ENCODE data around the gene MLX. TPM values are rescaled to one million over a fixed set of nuclear protein-coding genes. Genes with fewer than 3 reads are reported as not detected.
A peak's percentile ranks its signal among the peaks of the same experiment; 100 is the strongest.

The MLX gene
- total and polyA plus RNA-seq, 2 of the 8 experiments (the other 6 are each of a cell fraction or from before 2014, with no cell fraction given): 27.0 to 27.5 TPM

DNA sequence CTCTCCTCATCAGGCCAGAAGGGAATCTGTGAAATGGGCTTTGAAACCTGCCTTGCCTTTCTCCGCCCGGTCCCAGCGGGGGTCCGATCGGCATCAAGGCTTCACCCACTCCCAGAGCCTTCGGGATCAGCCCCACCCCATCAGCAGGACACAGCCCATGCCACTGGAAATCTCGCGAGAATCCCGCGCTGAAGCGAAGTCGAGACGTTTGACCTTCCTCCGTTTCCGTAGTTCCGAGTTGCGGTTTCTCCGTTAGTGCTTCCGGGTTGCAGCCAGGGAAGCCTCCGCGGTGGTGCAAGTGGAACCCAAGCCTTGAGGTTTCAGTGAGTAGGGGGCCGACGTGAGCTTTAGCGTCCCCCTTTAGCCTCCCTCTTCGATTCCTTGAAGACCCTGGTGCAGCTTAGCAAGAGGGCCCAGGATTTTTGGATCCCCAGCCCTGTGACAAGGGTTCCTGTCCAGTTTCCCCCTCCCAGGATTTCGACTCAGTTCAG lies 5.0 kb upstream of the MLX start, which contains the start of gene COASY (continued):
- TF ChIP-seq NRF1 (IDR thresholded peaks at IDR 0.05; ENCODE audit: low read depth, low read length): no peak
- peak; percentile 73; the same call in 1 of the 2 replicates for TF ChIP-seq RBBP5 (IDR thresholded peaks at IDR 0.05; ENCODE audit: borderline replicate concordance, low read depth, low read length)
- TF ChIP-seq ATF2 (IDR thresholded peaks at IDR 0.05; ENCODE audit: low read length): peak; percentile 96; the same call in 1 of the 2 replicates
- peak; percentile 63; the same call in 1 of the 2 replicates for TF ChIP-seq PHF8 (conservative IDR thresholded peaks at IDR 0.05; ENCODE audit: low read depth, low read length)
- peak; percentile 84; the same call in 1 of the 2 replicates for TF ChIP-seq GABPA (IDR thresholded peaks at IDR 0.05; ENCODE audit: borderline replicate concordance, insufficient read depth, low read length)
- no peak for TF ChIP-seq CBX8 (IDR thresholded peaks at IDR 0.05; ENCODE audit: borderline replicate concordance, low read depth, low read length)
- TF ChIP-seq TBP (IDR thresholded peaks at IDR 0.05; ENCODE audit: low read depth, low read length): peak; percentile 66; the same call in 1 of the 2 replicates
